ENCODE data around the gene FCRLB. TPM values are rescaled to one million over a fixed set of nuclear protein-coding genes. Genes with fewer than 3 reads are reported as not detected.

FCRLB gene
- total RNA-seq, 2 experiments from 2014 or later, result 0.10 TPM

- Mint-ChIP-seq H3K9me3 (no peaks in the 10 kb centered on the region), H3K4me3 (no peak overlapping the region), H3K27me3 (ENCODE audit: low read depth) (peaks cover 2% of the 10 kb centered on the region), H3K36me3 (ENCODE audit: low read depth) (no peaks in the 10 kb centered on the region), H3K27ac (no peak overlapping the region), H3K4me1 (ENCODE audit: low read depth) (peaks cover 18% of the 10 kb centered on the region)
- intact Hi-C loops (cut with micrococcal nuclease), result no loop called here
- CTCF ChIA-PET, result interaction anchor here (1.6 kb wide), 1 partner anchor 88 kb away, joined by 4 read pairs; no protein-coding TSS in a partner anchor
- DNase-seq, result no peak
Measured at GRCh38 chr1:161735837-161736236, 14.5 kb downstream of the FCRLB start.

GRCh38 chr1:161736335-161736969 lies 15.1 kb downstream of the FCRLB start:
- Mint-ChIP-seq H3K9me3 (no peaks in the 10 kb centered on the region), H3K27me3 (ENCODE audit: low read depth) (peaks cover 2% of the 10 kb centered on the region), H3K4me1 (ENCODE audit: low read depth) (peaks cover 16% of the 10 kb centered on the region), H3K4me3 (no peak overlapping the region), H3K36me3 (ENCODE audit: low read depth) (no peaks in the 10 kb centered on the region), H3K27ac (no peak overlapping the region)
- peak; percentile 46 for DNase-seq
- intact Hi-C loops (cut with micrococcal nuclease), result no loop called here
- CTCF ChIA-PET, result interaction anchor here (1.6 to 7.1 kb wide), 4 partner anchors 7 to 252 kb away, joined by 4 to 76 read pairs (median 58); no protein-coding TSS in a partner anchor

GRCh38 chr1:161737625-161738024 lies 16.3 kb downstream of the FCRLB start:
- CTCF ChIA-PET, result interaction anchor here (0.6 to 7.1 kb wide), 7 partner anchors 8 to 513 kb away, joined by 3 to 76 read pairs (median 6); no protein-coding TSS in a partner anchor
- DNase-seq, result no peak
- no peaks in the 10 kb centered on the region for H3K9me3 Mint-ChIP-seq
- H3K36me3 Mint-ChIP-seq (ENCODE audit: low read depth), result no peaks in the 10 kb centered on the region
- H3K4me3 Mint-ChIP-seq, result no peak overlapping the region
- intact Hi-C loops (cut with micrococcal nuclease), result no loop called here
- no peak overlapping the region for H3K27ac Mint-ChIP-seq
- peaks cover under 1% of the 10 kb centered on the region for H3K27me3 Mint-ChIP-seq (ENCODE audit: low read depth)
- H3K4me1 Mint-ChIP-seq (ENCODE audit: low read depth), result peaks cover 16% of the 10 kb centered on the region

- no peak overlapping the region for H3K27ac Mint-ChIP-seq
- intact Hi-C loops (cut with micrococcal nuclease), result no loop called here
- H3K27me3 Mint-ChIP-seq (ENCODE audit: low read depth), result no peaks in the 10 kb centered on the region
- no peaks in the 10 kb centered on the region for H3K36me3 Mint-ChIP-seq (ENCODE audit: low read depth)
- H3K4me1 Mint-ChIP-seq (ENCODE audit: low read depth), result peaks cover 19% of the 10 kb centered on the region
- CTCF ChIA-PET, result interaction anchor here (0.6 to 7.1 kb wide), 11 partner anchors 10 to 760 kb away, joined by 3 to 76 read pairs (median 6); partner anchors contain the start of gene DUSP12
- peak; percentile 67 for DNase-seq
- no peak overlapping the region for H3K4me3 Mint-ChIP-seq
- no peaks in the 10 kb centered on the region for H3K9me3 Mint-ChIP-seq
Measured at GRCh38 chr1:161738627-161739287, 17.4 kb downstream of the FCRLB start.

- Mint-ChIP-seq H3K4me1 (ENCODE audit: low read depth) (peaks cover 31% of the 10 kb centered on the region), H3K36me3 (ENCODE audit: low read depth) (no peaks in the 10 kb centered on the region), H3K27ac (no peak overlapping the region), H3K27me3 (ENCODE audit: low read depth) (no peaks in the 10 kb centered on the region), H3K4me3 (no peak overlapping the region), H3K9me3 (no peaks in the 10 kb centered on the region)
- CTCF ChIA-PET, result interaction anchor here (0.6 to 7.1 kb wide), 10 partner anchors 9 to 297 kb away, joined by 3 to 76 read pairs (median 6); partner anchors contain the start of gene DUSP12
- no peak for DNase-seq
- intact Hi-C loops (cut with micrococcal nuclease), result loop anchor here (2.0 to 10.0 kb wide), 6 partner anchors 13 to 555 kb away; partner anchors contain the start of genes SDHC and TOMM40L
Measured at GRCh38 chr1:161739865-161740566, 18.7 kb downstream of the FCRLB start.

- Mint-ChIP-seq H3K36me3 (ENCODE audit: low read depth) (no peaks in the 10 kb centered on the region), H3K27ac (no peak overlapping the region), H3K4me1 (ENCODE audit: low read depth) (peaks cover 36% of the 10 kb centered on the region), H3K4me3 (no peak overlapping the region), H3K9me3 (no peaks in the 10 kb centered on the region), H3K27me3 (ENCODE audit: low read depth) (no peaks in the 10 kb centered on the region)
- CTCF ChIA-PET, result interaction anchor here (0.7 to 7.1 kb wide), 11 partner anchors 12 to 257 kb away, joined by 3 to 76 read pairs (median 3); partner anchors contain the start of gene ATF6
- DNase-seq, result no peak
- intact Hi-C loops (cut with micrococcal nuclease), result loop anchor here (1.0 to 10.0 kb wide), 7 partner anchors 14 to 556 kb away; partner anchors contain the start of genes SDHC and TOMM40L
Measured at GRCh38 chr1:161740921-161741320, 19.6 kb downstream of the FCRLB start.

GRCh38 chr1:161743231-161743630 lies 21.9 kb downstream of the FCRLB start:
- Mint-ChIP-seq H3K27me3 (ENCODE audit: low read depth) (no peaks in the 10 kb centered on the region), H3K4me1 (ENCODE audit: low read depth) (peaks cover 35% of the 10 kb centered on the region), H3K9me3 (no peaks in the 10 kb centered on the region), H3K27ac (no peak overlapping the region), H3K36me3 (ENCODE audit: low read depth) (no peaks in the 10 kb centered on the region), H3K4me3 (no peak overlapping the region)
- intact Hi-C loops (cut with micrococcal nuclease), result loop anchor here (5.0 to 10.0 kb wide), 4 partner anchors 121 to 558 kb away; partner anchors contain the start of gene SDHC
- DNase-seq, result no peak
- CTCF ChIA-PET, result interaction anchor here (1.2 to 7.1 kb wide), 5 partner anchors 14 to 294 kb away, joined by 6 to 76 read pairs (median 53); no protein-coding TSS in a partner anchor

- Mint-ChIP-seq H3K36me3 (ENCODE audit: low read depth) (peaks cover 16% of the 10 kb centered on the region), H3K9me3 (no peaks in the 10 kb centered on the region), H3K4me3 (no peak overlapping the region), H3K4me1 (ENCODE audit: low read depth) (peaks cover 50% of the 10 kb centered on the region), H3K27me3 (ENCODE audit: low read depth) (no peaks in the 10 kb centered on the region), H3K27ac (no peak overlapping the region)
- CTCF ChIA-PET, result interaction anchor here (0.8 to 2.5 kb wide), 3 partner anchors 259 to 289 kb away, joined by 3 to 13 read pairs (median 5); no protein-coding TSS in a partner anchor
- DNase-seq, result no peak
- intact Hi-C loops (cut with micrococcal nuclease), result loop anchor here (10.0 kb wide), 3 partner anchors 353 to 563 kb away; partner anchors contain the start of gene SDHC
Measured at GRCh38 chr1:161747801-161748200, 26.5 kb downstream of the FCRLB start.

GRCh38 chr1:161749509-161750407 lies 28.4 kb downstream of the FCRLB start, which contains the start of gene DUSP12:
Gene DUSP12, plus strand, starts transcription at chr1:161749786. Its CDS starts 16 bp downstream, at chr1:161749802.
- Mint-ChIP-seq H3K4me1 (ENCODE audit: low read depth) (peaks cover 45% of the 10 kb centered on the region), H3K4me3 (peak within 1 kb of the TSS; percentile 98), H3K36me3 (ENCODE audit: low read depth) (peaks cover 30% of the 10 kb centered on the region), H3K9me3 (peaks cover 6% of the 10 kb centered on the region), H3K27me3 (ENCODE audit: low read depth) (no peaks in the 10 kb centered on the region), H3K27ac (peak within 1 kb of the TSS; percentile 98)
- CTCF ChIA-PET, result interaction anchor here (0.7 to 2.5 kb wide), 8 partner anchors 10 to 287 kb away, joined by 4 to 14 read pairs (median 5); partner anchors contain the start of gene ATF6
- DNase-seq, result peak; percentile 94
- intact Hi-C loops (cut with micrococcal nuclease), result loop anchor here (1.0 to 10.0 kb wide), 5 partner anchors 17 to 565 kb away; partner anchors contain the start of genes ATF6 and SDHC

GRCh38 chr1:161763522-161764098 lies 42.3 kb downstream of the FCRLB start:
- CTCF ChIA-PET, result interaction anchor here (1.1 to 2.7 kb wide), 10 partner anchors 8 to 279 kb away, joined by 3 to 32 read pairs (median 7); partner anchors contain the start of genes DUSP12 and OLFML2B
- no peaks in the 10 kb centered on the region for H3K9me3 Mint-ChIP-seq
- H3K4me1 Mint-ChIP-seq (ENCODE audit: low read depth), result peaks cover 34% of the 10 kb centered on the region
- no peaks in the 10 kb centered on the region for H3K27me3 Mint-ChIP-seq (ENCODE audit: low read depth)
- peak overlapping the region; percentile 53 for H3K4me3 Mint-ChIP-seq
- H3K27ac Mint-ChIP-seq, result peak overlapping the region; percentile 57
- peak; percentile 69 for DNase-seq
- peaks cover 3% of the 10 kb centered on the region for H3K36me3 Mint-ChIP-seq (ENCODE audit: low read depth)
- intact Hi-C loops (cut with micrococcal nuclease), result loop anchor here (1.0 to 10.0 kb wide), 3 partner anchors 261 to 731 kb away; partner anchors contain the start of gene UHMK1
